Esophagus muscularis mucosa (tissue), 4 donors: ENCODE results near the gene CHCHD6. TPM values are rescaled to one million over a fixed set of nuclear protein-coding genes. Genes with fewer than 3 reads are reported as not detected.

ENCODE experiments used
- DNase-seq: peaks from one replicate; pipeline ENCODE4 v3.0.0-alpha.2; 2017; ENCODE audit errors: extremely low spot score
- H3K27ac ChIP-seq, 4 donors: fragments of 200-600 bp; sonication (generic); replicated peaks in 1 of 4; 1 replicate in 3 of 4; 2 replicates in 1 of 4; pipeline ENCODE4 v1.5.1; 2016 to 2019; ENCODE audit warnings: mild to moderate bottlenecking in 1 of 4
- H3K27me3 ChIP-seq, 4 donors: fragments of 200-600 bp; sonication (generic); one replicate each; pipeline versions ENCODE4 v1.5.1 to v1.6.0; 2016 to 2019
- H3K36me3 ChIP-seq, 4 donors: fragments of 200-600 bp; sonication (generic); one replicate each; pipeline ENCODE4 v1.5.1; 2016 to 2019
- H3K4me1 ChIP-seq, 4 donors: fragments of 200-600 bp; sonication (generic); one replicate each; pipeline ENCODE4 v1.5.1; 2016 to 2019
- H3K4me3 ChIP-seq, 4 donors: fragments of 200-600 bp; sonication (generic); 1 replicate in 2 of 4; 2 replicates in 2 of 4; pipeline ENCODE4 v1.5.1; 2016 to 2019; ENCODE audit warnings: mild to moderate bottlenecking in 4 of 4, moderate library complexity in 1 of 4
- H3K9me3 ChIP-seq, 4 donors: fragments of 200-600 bp; sonication (generic); 1 replicate in 3 of 4; 2 replicates in 1 of 4; pipeline ENCODE4 v1.5.1; 2016 to 2019
- EP300 ChIP-seq: sonication (generic); formaldehyde crosslinking; IDR thresholded peaks from one replicate; pipeline ENCODE4 v1.6.1; 2017; ENCODE audit warnings: antibody characterized with exemption
- POLR2A ChIP-seq: fragments of 450-650 bp; IDR thresholded peaks from one replicate; pipeline ENCODE4 v1.6.1; 2017; ENCODE audit warnings: antibody characterized with exemption, moderate library complexity, mild to moderate bottlenecking, low read depth
- POLR2AphosphoS5 ChIP-seq, 2 donors: sonication (generic); formaldehyde crosslinking; IDR thresholded peaks; one replicate each; pipeline ENCODE4 v1.6.1; 2017; ENCODE audit warnings: antibody characterized with exemption in 2 of 2
- WGBS: methylation state at CpG from one replicate; pipeline ENCODE4 v1.1.5; 2018; 5-methylcytosine and 5-hydroxymethylcytosine counted together
- intact Hi-C: fragments of 100-400 bp; cut with DNase I; formaldehyde crosslinking; loops from one replicate; pipeline ENCODE4 v1.15.1; 2023
- total RNA-seq, 4 donors: library from RNA; depleted of rRNA; stranded (reverse); fragments of >200 nt; gene quantifications; one replicate each; pipeline versions ENCODE4 v1.1.0 to v1.2.1, GENCODE V29; 2016
- TF ChIP-seq, protein P1 (sequence below), 3 experiments: fragments of 200-600 bp in 2 of 3; fragments of 450-650 bp in 1 of 3; sonication (generic) in 2 of 3; IDR thresholded peaks; one replicate each; pipeline ENCODE4 v1.5.1; 2017 to 2019; ENCODE audit warnings: antibody characterized with exemption in 3 of 3, mild to moderate bottlenecking in 2 of 3, moderate library complexity in 1 of 3

The CHCHD6 gene
- total RNA-seq, 4 donors from 2014 or later: 10.3 to 13.4 (median 12.1) TPM

GRCh38 chr3:126895178-126896066 lies 191.4 kb downstream of the CHCHD6 start:
- H3K36me3 ChIP-seq: no peaks in the 10 kb centered on the region
- no peak overlapping the region for H3K27ac ChIP-seq
- H3K4me1 ChIP-seq: peaks cover 4 to 11% (median 4%) of the 10 kb centered on the region in 4 donors
- H3K4me3 ChIP-seq: no peak overlapping the region
- TF ChIP-seq EP300 (no peak), POLR2AphosphoS5 (IDR thresholded peaks at IDR 0.05) (no peak), POLR2A (no peak)
- TF ChIP-seq, protein P1, sequence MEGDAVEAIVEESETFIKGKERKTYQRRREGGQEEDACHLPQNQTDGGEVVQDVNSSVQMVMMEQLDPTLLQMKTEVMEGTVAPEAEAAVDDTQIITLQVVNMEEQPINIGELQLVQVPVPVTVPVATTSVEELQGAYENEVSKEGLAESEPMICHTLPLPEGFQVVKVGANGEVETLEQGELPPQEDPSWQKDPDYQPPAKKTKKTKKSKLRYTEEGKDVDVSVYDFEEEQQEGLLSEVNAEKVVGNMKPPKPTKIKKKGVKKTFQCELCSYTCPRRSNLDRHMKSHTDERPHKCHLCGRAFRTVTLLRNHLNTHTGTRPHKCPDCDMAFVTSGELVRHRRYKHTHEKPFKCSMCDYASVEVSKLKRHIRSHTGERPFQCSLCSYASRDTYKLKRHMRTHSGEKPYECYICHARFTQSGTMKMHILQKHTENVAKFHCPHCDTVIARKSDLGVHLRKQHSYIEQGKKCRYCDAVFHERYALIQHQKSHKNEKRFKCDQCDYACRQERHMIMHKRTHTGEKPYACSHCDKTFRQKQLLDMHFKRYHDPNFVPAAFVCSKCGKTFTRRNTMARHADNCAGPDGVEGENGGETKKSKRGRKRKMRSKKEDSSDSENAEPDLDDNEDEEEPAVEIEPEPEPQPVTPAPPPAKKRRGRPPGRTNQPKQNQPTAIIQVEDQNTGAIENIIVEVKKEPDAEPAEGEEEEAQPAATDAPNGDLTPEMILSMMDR (IDR thresholded peaks at IDR 0.05): no peak
- no peak for DNase-seq
- no peaks in the 10 kb centered on the region for H3K27me3 ChIP-seq
- H3K9me3 ChIP-seq: no peaks in the 10 kb centered on the region
- intact Hi-C loops: no loop called here
- 84% methylated on average over 7 of the region's 7 CpGs for WGBS

DNA sequence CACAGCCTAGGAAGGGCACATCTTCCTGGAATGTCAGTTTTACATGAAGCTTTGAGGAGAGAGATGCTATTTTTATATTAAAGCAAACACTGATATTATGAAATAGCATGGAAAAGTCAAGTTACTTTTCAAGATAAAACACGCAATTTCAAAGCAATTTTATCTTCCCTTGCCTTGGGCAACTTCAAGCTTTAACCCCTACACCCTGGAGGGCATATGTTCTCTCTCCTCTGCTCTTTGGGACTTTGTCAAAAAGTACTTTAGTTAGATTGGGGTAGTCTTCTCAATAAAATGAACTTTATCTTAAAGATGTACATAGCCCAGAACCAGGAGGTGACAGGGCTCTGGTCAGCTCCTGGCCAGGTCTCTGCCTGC lies 192.0 kb downstream of the CHCHD6 start:
- no peak for DNase-seq
- TF ChIP-seq, protein P1 (IDR thresholded peaks at IDR 0.05): no peak
- 81% methylated on average over 1 of the region's 1 CpG for WGBS
- Histone ChIP-seq H3K4me3 (no peak overlapping the region), H3K36me3 (no peaks in the 10 kb centered on the region), H3K27me3 (no peaks in the 10 kb centered on the region), H3K27ac (no peak overlapping the region), H3K4me1 (peaks cover 4 to 11% (median 4%) of the 10 kb centered on the region in 4 donors), H3K9me3 (no peaks in the 10 kb centered on the region)
- intact Hi-C loops: no loop called here

DNA sequence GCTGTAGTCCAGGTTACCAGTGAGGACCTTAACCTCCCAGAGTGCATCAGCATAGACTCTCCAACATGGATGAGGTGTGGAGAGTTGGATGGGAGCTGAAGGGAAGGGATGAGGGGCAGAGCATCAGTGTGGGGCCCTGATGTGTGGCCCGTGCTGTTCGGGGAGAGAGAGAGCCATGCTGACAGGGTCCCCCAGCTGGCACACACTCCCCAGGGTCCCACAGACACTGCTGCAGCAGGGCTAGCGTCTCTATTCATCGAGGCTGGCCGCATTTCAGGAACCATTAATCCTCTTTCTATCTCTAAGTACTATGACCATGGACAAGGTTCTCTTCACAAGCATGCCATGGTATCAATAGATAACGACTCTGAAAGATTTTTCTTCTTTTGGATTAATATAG lies 192.9 kb downstream of the CHCHD6 start:
- peaks cover 4 to 11% (median 4%) of the 10 kb centered on the region in 4 donors for H3K4me1 ChIP-seq
- H3K36me3 ChIP-seq: no peaks in the 10 kb centered on the region
- no peak for DNase-seq
- intact Hi-C loops: no loop called here
- 96% methylated on average over 4 of the region's 6 CpGs for WGBS
- TF ChIP-seq EP300: no peak
- no peak for TF ChIP-seq POLR2AphosphoS5 (IDR thresholded peaks at IDR 0.05)
- TF ChIP-seq POLR2A: no peak
- TF ChIP-seq, protein P1 (IDR thresholded peaks at IDR 0.05): no peak
- H3K9me3 ChIP-seq: no peaks in the 10 kb centered on the region
- H3K27ac ChIP-seq: no peak overlapping the region
- H3K27me3 ChIP-seq: no peaks in the 10 kb centered on the region
- no peak overlapping the region for H3K4me3 ChIP-seq

DNA sequence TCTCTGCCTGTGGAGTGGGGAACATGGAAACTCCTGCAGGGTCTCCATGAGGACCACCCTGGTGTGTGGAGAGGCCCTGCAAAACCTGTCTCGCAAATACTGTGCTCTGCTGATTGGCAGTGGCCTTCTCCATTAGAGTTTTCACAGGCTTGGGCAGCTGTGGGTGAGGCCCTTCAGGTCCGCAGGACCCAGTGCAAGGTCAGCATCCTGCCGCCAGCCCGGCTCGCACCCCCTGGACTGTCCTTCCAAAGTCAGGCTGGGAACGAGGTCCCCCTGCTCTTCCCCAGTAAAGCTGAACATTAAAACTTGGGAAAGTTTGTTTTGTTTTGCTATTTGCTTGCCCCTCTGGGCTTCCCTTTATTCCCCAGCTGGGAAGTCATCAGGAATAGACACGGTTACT lies 193.9 kb downstream of the CHCHD6 start:
- no peaks in the 10 kb centered on the region for H3K27me3 ChIP-seq
- 90% methylated on average over 7 of the region's 7 CpGs for WGBS

More for the DNA sequence above, 193.9 kb downstream of the CHCHD6 start:
- Histone ChIP-seq H3K27ac (no peak overlapping the region), H3K9me3 (no peaks in the 10 kb centered on the region), H3K36me3 (no peaks in the 10 kb centered on the region), H3K4me1 (peaks cover 4 to 11% (median 4%) of the 10 kb centered on the region in 4 donors), H3K4me3 (no peak overlapping the region)
- no peak for DNase-seq
- intact Hi-C loops: no loop called here
- TF ChIP-seq EP300: no peak
- TF ChIP-seq POLR2AphosphoS5 (IDR thresholded peaks at IDR 0.05): no peak
- TF ChIP-seq, protein P1 (IDR thresholded peaks at IDR 0.05): no peak
